ENCODE data around the gene ADCY2.

ADCY2 gene

GRCh38 chr5:7586480-7586879 lies 190.5 kb downstream of the ADCY2 start:
- no peak for DNase-seq (ENCODE audit: low read depth in 2 of 2, low spot score in 1 of 2)

- DNase-seq (ENCODE audit: low read depth in 2 of 2, low spot score in 1 of 2), result no peak
Measured at GRCh38 chr5:7589800-7590199, 193.9 kb downstream of the ADCY2 start.

- DNase-seq (ENCODE audit: low read depth in 2 of 2, low spot score in 1 of 2), result no peak
Measured at GRCh38 chr5:7592910-7593309, 197.0 kb downstream of the ADCY2 start.

GRCh38 chr5:7597059-7597642 lies 201.2 kb downstream of the ADCY2 start:
- DNase-seq (ENCODE audit: low read depth in 2 of 2, low spot score in 1 of 2), result no peak

- no peak for DNase-seq (ENCODE audit: low read depth in 2 of 2, low spot score in 1 of 2)
Measured at GRCh38 chr5:7606840-7607465, 211.0 kb downstream of the ADCY2 start.

GRCh38 chr5:7608772-7609171 lies 212.8 kb downstream of the ADCY2 start:
- no peak for DNase-seq (ENCODE audit: low read depth in 2 of 2, low spot score in 1 of 2)

GRCh38 chr5:7609726-7610125 lies 213.8 kb downstream of the ADCY2 start:
- DNase-seq (ENCODE audit: low read depth in 2 of 2, low spot score in 1 of 2), result no peak

- DNase-seq (ENCODE audit: low read depth in 2 of 2, low spot score in 1 of 2), result no peak
Measured at GRCh38 chr5:7610531-7611177, 214.7 kb downstream of the ADCY2 start.

- no peak for DNase-seq (ENCODE audit: low read depth in 2 of 2, low spot score in 1 of 2)
Measured at GRCh38 chr5:7611518-7611917, 215.6 kb downstream of the ADCY2 start.

- no peak for DNase-seq (ENCODE audit: low read depth in 2 of 2, low spot score in 1 of 2)
Measured at GRCh38 chr5:7615566-7616061, 219.7 kb downstream of the ADCY2 start.

GRCh38 chr5:7616897-7617296 lies 221.0 kb downstream of the ADCY2 start:
- DNase-seq (ENCODE audit: low read depth in 2 of 2, low spot score in 1 of 2), result no peak

GRCh38 chr5:7622498-7622897 lies 226.6 kb downstream of the ADCY2 start:
- DNase-seq (ENCODE audit: low read depth in 2 of 2, low spot score in 1 of 2), result no peak

- DNase-seq (ENCODE audit: low read depth in 2 of 2, low spot score in 1 of 2), result no peak
Measured at GRCh38 chr5:7625740-7626139, 229.8 kb downstream of the ADCY2 start.

- no peak for DNase-seq (ENCODE audit: low read depth in 2 of 2, low spot score in 1 of 2)
Measured at GRCh38 chr5:7628248-7628647, 232.3 kb downstream of the ADCY2 start.

- no peak for DNase-seq (ENCODE audit: low read depth in 2 of 2, low spot score in 1 of 2)
Measured at GRCh38 chr5:7628820-7629219, 232.9 kb downstream of the ADCY2 start.

- no peak for DNase-seq (ENCODE audit: low read depth in 2 of 2, low spot score in 1 of 2)
Measured at GRCh38 chr5:7629561-7629960, 233.6 kb downstream of the ADCY2 start.

GRCh38 chr5:7634837-7635236 lies 238.9 kb downstream of the ADCY2 start:
- no peak for DNase-seq (ENCODE audit: low read depth in 2 of 2, low spot score in 1 of 2)

- no peak for DNase-seq (ENCODE audit: low read depth in 2 of 2, low spot score in 1 of 2)
Measured at GRCh38 chr5:7638456-7638855, 242.5 kb downstream of the ADCY2 start.

GRCh38 chr5:7642029-7642428 lies 246.1 kb downstream of the ADCY2 start:
- no peak for DNase-seq (ENCODE audit: low read depth in 2 of 2, low spot score in 1 of 2)

- no peak for DNase-seq (ENCODE audit: low read depth in 2 of 2, low spot score in 1 of 2)
Measured at GRCh38 chr5:7644723-7645122, 248.8 kb downstream of the ADCY2 start.

GRCh38 chr5:7650755-7651154 lies 254.8 kb downstream of the ADCY2 start:
- no peak for DNase-seq (ENCODE audit: low read depth in 2 of 2, low spot score in 1 of 2)

- DNase-seq (ENCODE audit: low read depth in 2 of 2, low spot score in 1 of 2), result no peak
Measured at GRCh38 chr5:7653046-7653445, 257.1 kb downstream of the ADCY2 start.

- DNase-seq (ENCODE audit: low read depth in 2 of 2, low spot score in 1 of 2), result no peak
Measured at GRCh38 chr5:7657153-7657552, 261.2 kb downstream of the ADCY2 start.

Measured in stimulated activated CD8-positive, alpha-beta memory T cell treated with anti-CD3 and anti-CD28 coated beads, Interleukin-4, amount 100 ng/mL, for 1 hour (primary cell).